Heart left ventricle (tissue), 16 donors: Measurements from ENCODE around the gene PALLD. TPM values are rescaled to one million over a fixed set of nuclear protein-coding genes. Genes with fewer than 3 reads are reported as not detected.

Experiments
- ATAC-seq, 4 donors: fragments of 200-7000 bp; cut with Tn5 transposase; one replicate each; pipeline ENCODE4 v1.9.1; 2020 to 2022; ENCODE audit warnings: moderate library complexity in 4 of 4, mild to moderate bottlenecking in 3 of 4, moderate number of reproducible peaks in 1 of 4
- DNase-seq, 5 donors: peaks; one replicate each; pipeline ENCODE4 v3.0.0-alpha.2; 2020
- H3K27ac ChIP-seq, 12 donors: fragments of 200-600 bp; sonication (generic) in 4 of 12; one replicate each; pipeline versions ENCODE4 v1.5.0 to v1.8.0; 2016 to 2022; ENCODE audit warnings: mild to moderate bottlenecking in 2 of 12
- H3K27me3 ChIP-seq, 9 donors: fragments of 200-600 bp; sonication (generic) in 2 of 9; one replicate each; pipeline versions ENCODE4 v1.5.1 to v1.8.0; 2016 to 2022; ENCODE audit warnings: mild to moderate bottlenecking in 3 of 9
- H3K36me3 ChIP-seq, 9 donors: fragments of 200-600 bp; sonication (generic) in 2 of 9; one replicate each; pipeline versions ENCODE4 v1.5.0 to v1.8.0; 2018 to 2022; ENCODE audit warnings: mild to moderate bottlenecking in 2 of 9
- H3K4me1 ChIP-seq, 12 donors: fragments of 200-600 bp; sonication (generic) in 4 of 12; one replicate each; pipeline versions ENCODE4 v1.5.0 to v1.8.0; 2016 to 2022; ENCODE audit warnings: mild to moderate bottlenecking in 3 of 12
- H3K4me3 ChIP-seq, 12 donors: fragments of 200-600 bp; sonication (generic) in 4 of 12; one replicate each; pipeline versions ENCODE4 v1.5.0 to v1.8.0; 2017 to 2022; ENCODE audit warnings: mild to moderate bottlenecking in 9 of 12, moderate library complexity in 4 of 12
- H3K9me3 ChIP-seq, 12 donors: fragments of 200-600 bp; sonication (generic) in 4 of 12; one replicate each; pipeline versions ENCODE4 v1.5.0 to v1.8.0; 2016 to 2022; ENCODE audit warnings: mild to moderate bottlenecking in 1 of 12
- POLR2A ChIP-seq, 2 donors: fragments of 450-650 bp; IDR thresholded peaks; one replicate each; pipeline ENCODE4 v1.6.1; 2017; ENCODE audit warnings: antibody characterized with exemption in 2 of 2, mild to moderate bottlenecking in 2 of 2, moderate library complexity in 2 of 2
- WGBS, 4 donors: extraction: QIAGEN DNeasy Blood & Tissue Kit in 2 of 4; methylation state at CpG; one replicate each; pipeline versions ENCODE4 v1.1.5 to v1.1.7; 2013 to 2018; 5-methylcytosine and 5-hydroxymethylcytosine counted together
- intact Hi-C, 10 donors: fragments of 100-400 bp; cut with DNase I; formaldehyde crosslinking; loops; one replicate each; pipeline versions ENCODE4 v1.11.1 to v1.14.2; 2022
- polyA plus RNA-seq, 2 donors: library from polyadenylated mRNA; stranded (reverse); fragments of 200-250 nt; gene quantifications; one replicate each; pipeline ENCODE4 v1.2.3, GENCODE V29; 2013
- total RNA-seq, 9 donors: library from RNA; depleted of rRNA in 2 of 9; stranded (reverse); fragments of >200 nt in 2 of 9; fragmentation: NEBNext Ultra II Directional in 3 of 9; extraction: Animal tissue kit (Norgen Biotek cat#: 25700) in 3 of 9; gene quantifications; one replicate each; pipeline versions ENCODE4 v1.1.0 to v1.2.4, GENCODE V29; 2016 to 2023
- TF ChIP-seq, protein P1 (sequence below), 12 donors: fragments of 200-600 bp; sonication (generic) in 4 of 12; IDR thresholded peaks; one replicate each; pipeline versions ENCODE4 v1.5.0 to v1.8.0; 2018 to 2022; ENCODE audit warnings: antibody characterized with exemption in 12 of 12, mild to moderate bottlenecking in 5 of 12
- donor health status: ischemic (EF 13 %, LVEDD 7.1; RV severe dilation, severe dysfunction).
- donor health status: healthy with polysubstance abuse.
- donor health status: DM: no; HTN: yes; CAD: no.
- donor health status: DM: no; HTN: no; CAD: no.
- donor health status: ischemic (EF 25% LVEDD 6.9; RV normal size, moderate dysfunction).
- donor health status: ischemic (EF 25% LVEDD 5.7; RV mildly dilated, moderate dysfunction).
- donor health status: healthy.
- donor health status: DM: yes; HTN: yes; CAD: no.
- donor health status: ischemic (EF 35%, LVEDD 5.7; RV mildly dilated, moderate dysfunction).
- donor health status: nonischemic (EF 11% LVEDD 7.7; RV severe dilation, severe dysfunction).
- donor health status: DM: yes; HTN: yes; CAD: no.
- donor health status: PGD.
- donor health status: ischemic (EF 29% LVEDD 5.4; RV normal size, mild dysfunction).
- donor health status: nonischemic (EF 23%, LVEDD 6.1; RV moderate dilation, normal function).

The PALLD gene
- total and polyA plus RNA-seq, 11 donors, result 193 to 1,428 (median 1,015) TPM

DNA sequence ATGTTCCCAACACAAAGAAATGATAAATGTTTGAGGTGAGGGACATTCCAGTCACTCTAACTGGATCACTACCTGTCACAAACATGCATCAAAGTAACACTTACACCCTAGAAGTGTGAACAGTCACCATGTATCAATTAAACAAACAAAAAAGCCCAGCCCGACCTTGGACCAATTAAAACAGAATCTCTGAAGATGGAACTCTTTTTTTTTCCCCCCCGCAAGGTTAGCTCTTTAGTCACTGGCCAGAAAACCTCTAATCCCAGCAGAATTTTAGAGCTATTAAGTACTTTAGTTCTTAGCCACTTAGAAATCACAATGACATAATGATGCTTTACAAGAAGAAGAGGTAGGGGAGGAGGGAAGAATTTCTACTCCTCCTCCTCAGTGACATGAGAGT, 154.5 kb downstream of the PALLD start:
- no peak for TF ChIP-seq POLR2A (IDR thresholded peaks at IDR 0.05)
- TF ChIP-seq, protein P1, sequence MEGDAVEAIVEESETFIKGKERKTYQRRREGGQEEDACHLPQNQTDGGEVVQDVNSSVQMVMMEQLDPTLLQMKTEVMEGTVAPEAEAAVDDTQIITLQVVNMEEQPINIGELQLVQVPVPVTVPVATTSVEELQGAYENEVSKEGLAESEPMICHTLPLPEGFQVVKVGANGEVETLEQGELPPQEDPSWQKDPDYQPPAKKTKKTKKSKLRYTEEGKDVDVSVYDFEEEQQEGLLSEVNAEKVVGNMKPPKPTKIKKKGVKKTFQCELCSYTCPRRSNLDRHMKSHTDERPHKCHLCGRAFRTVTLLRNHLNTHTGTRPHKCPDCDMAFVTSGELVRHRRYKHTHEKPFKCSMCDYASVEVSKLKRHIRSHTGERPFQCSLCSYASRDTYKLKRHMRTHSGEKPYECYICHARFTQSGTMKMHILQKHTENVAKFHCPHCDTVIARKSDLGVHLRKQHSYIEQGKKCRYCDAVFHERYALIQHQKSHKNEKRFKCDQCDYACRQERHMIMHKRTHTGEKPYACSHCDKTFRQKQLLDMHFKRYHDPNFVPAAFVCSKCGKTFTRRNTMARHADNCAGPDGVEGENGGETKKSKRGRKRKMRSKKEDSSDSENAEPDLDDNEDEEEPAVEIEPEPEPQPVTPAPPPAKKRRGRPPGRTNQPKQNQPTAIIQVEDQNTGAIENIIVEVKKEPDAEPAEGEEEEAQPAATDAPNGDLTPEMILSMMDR (IDR thresholded peaks at IDR 0.05), result no peak
- Histone ChIP-seq H3K9me3 (no peaks in the 10 kb centered on the region), H3K27me3 (no peaks in the 10 kb centered on the region), H3K27ac (no peak overlapping the region), H3K4me1 (peaks cover 0 to 59% (median 10%) of the 10 kb centered on the region in 12 donors), H3K36me3 (no peaks in the 10 kb centered on the region), H3K4me3 (no peak overlapping the region)
- intact Hi-C loops, result no loop called here
- WGBS, 4 donors, result 52 to 59% (median 55%) methylated on average over 2 of the region's 2 CpGs
- ATAC-seq (no peak), DNase-seq (no peak)

DNA sequence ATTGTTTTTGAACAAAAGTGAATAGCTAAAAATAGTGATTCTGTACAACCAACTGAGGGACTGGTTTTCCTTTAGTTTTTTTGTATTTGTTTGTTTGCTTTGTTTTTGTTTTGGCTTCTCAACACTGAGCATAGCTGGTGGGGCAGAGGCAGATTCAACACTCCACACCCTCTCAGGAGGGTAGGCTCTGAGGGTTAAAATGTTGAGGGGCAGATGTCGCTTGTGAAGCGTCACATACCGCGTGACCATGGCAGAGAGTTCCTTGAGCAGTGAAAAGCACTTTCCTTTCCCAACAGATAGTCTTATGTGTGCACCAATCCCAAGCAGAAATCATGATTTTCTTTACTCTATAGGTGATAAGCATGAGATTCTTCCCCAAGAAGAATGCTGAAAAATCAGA, 155.0 kb downstream of the PALLD start:
- H3K36me3 ChIP-seq, result no peaks in the 10 kb centered on the region
- intact Hi-C loops, result no loop called here
- no peaks in the 10 kb centered on the region for H3K9me3 ChIP-seq

GRCh38 chr4:168652755-168653154, 155.9 kb downstream of the PALLD start:
- no peak overlapping the region for H3K27ac ChIP-seq
- no peak overlapping the region for H3K4me3 ChIP-seq
- no peaks in the 10 kb centered on the region for H3K36me3 ChIP-seq
- H3K9me3 ChIP-seq, result no peaks in the 10 kb centered on the region
- TF ChIP-seq POLR2A (IDR thresholded peaks at IDR 0.05), result no peak
- TF ChIP-seq, protein P1 (IDR thresholded peaks at IDR 0.05), result no peak
- WGBS, 4 donors, result 61 to 72% (median 67%) methylated on average over 2 of the region's 2 CpGs
- no peaks in the 10 kb centered on the region for H3K27me3 ChIP-seq
- no peak for ATAC-seq
- peaks cover 0 to 46% (median 6%) of the 10 kb centered on the region in 12 donors for H3K4me1 ChIP-seq
- intact Hi-C loops, result no loop called here
- no peak for DNase-seq

More for the DNA sequence above, 155.0 kb downstream of the PALLD start:
- Histone ChIP-seq H3K27me3 (no peaks in the 10 kb centered on the region), H3K27ac (no peak overlapping the region), H3K4me3 (no peak overlapping the region), H3K4me1 (peaks cover 0 to 55% (median 8%) of the 10 kb centered on the region in 12 donors)
- no peak for DNase-seq
- no peak for ATAC-seq
- WGBS, 4 donors, result 53 to 78% (median 78%) methylated on average over 4 of the region's 4 CpGs
- no peak for TF ChIP-seq POLR2A (IDR thresholded peaks at IDR 0.05)
- TF ChIP-seq, protein P1 (IDR thresholded peaks at IDR 0.05), result no peak

GRCh38 chr4:168654104-168654847, 157.4 kb downstream of the PALLD start:
- no peaks in the 10 kb centered on the region for H3K27me3 ChIP-seq
- no peaks in the 10 kb centered on the region for H3K9me3 ChIP-seq
- H3K4me1 ChIP-seq, result peaks cover 0 to 33% (median 5%) of the 10 kb centered on the region in 12 donors
- no peak overlapping the region for H3K27ac ChIP-seq
- DNase-seq (no peak), ATAC-seq (no peak)
- H3K4me3 ChIP-seq, result no peak overlapping the region
- intact Hi-C loops, result no loop called here
- WGBS, 4 donors, result 59 to 71% (median 66%) methylated on average over 4 of the region's 4 CpGs
- TF ChIP-seq, protein P1 (IDR thresholded peaks at IDR 0.05), result no peak
- no peak for TF ChIP-seq POLR2A (IDR thresholded peaks at IDR 0.05)
- H3K36me3 ChIP-seq, result no peaks in the 10 kb centered on the region
